Measurements from ENCODE around the gene TBC1D13.
A peak's percentile ranks its signal among the peaks of the same experiment; 100 is the strongest.
"Not testable (repeated sequence)": the region's sequence is repeated elsewhere in the genome, so short reads cannot be mapped to it uniquely, and the experiment has no call there.

The TBC1D13 gene

DNA sequence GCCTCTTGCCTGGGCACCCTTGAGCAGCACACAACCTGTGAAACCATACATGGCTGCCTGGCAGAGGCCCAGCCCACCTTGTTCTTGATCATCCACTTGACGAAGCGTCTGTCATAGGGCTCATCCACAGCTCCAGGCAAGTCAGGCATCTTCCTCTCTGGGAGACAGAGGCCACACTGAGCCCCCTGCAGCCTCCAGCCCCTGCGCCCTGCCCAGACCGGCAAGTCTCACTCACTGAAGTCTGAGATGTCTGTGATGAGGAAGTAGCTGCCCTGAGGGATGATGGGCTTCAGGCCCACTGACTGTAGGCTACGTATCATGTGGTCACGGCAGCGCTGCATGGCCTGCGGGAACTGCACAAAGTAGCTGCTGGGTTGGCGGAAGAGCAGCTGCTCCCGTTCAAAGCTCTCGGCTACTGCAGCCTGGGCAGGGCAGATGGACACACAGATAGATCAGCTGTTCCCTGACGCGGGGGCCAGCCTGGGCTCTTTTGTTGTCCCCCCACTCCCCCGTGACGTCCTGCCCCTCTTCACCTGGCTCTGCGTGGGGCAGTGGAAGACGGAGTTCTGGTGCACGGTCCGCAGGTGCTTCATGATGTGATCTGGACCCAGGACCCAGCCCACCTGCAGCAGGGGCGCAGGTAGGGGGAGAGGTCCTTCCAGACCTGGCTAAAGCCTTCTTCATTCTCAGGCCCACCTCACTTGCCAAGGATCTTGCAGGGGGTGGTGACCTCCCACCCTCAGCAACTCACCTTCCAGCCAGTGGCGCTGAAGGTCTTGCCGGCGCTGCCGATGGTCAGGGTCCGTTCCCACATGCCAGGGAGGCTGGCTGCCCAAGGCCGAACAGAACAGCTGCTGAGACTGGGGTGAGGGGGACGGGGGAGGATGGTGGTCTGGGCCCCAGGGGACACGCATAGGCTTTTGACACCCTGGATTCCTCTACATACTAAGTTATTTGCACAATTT, 48.5 kb downstream of the TBC1D13 start:
- no peak overlapping the region for H3K4me3 Mint-ChIP-seq
- H3K27me3 Mint-ChIP-seq = no peaks in the 10 kb centered on the region
- no peaks in the 10 kb centered on the region for H3K4me1 Mint-ChIP-seq
- ATAC-seq (replicated peaks) = no peak
- no peak overlapping the region for H3K27ac Mint-ChIP-seq
- peaks cover 31 to 49% of the 10 kb centered on the region in 2 donors for H3K36me3 Mint-ChIP-seq
- H3K9me3 Mint-ChIP-seq = no peaks in the 10 kb centered on the region
- no peak for DNase-seq

GRCh38 chr9:128836509-128837145, 49.6 kb downstream of the TBC1D13 start:
- Mint-ChIP-seq H3K4me3 (no peak overlapping the region), H3K27me3 (no peaks in the 10 kb centered on the region), H3K36me3 (peaks cover 31 to 49% of the 10 kb centered on the region in 2 donors), H3K4me1 (no peaks in the 10 kb centered on the region), H3K27ac (no peak overlapping the region), H3K9me3 (no peaks in the 10 kb centered on the region)
- ATAC-seq (replicated peaks) (no peak), DNase-seq (no peak)

- ATAC-seq (replicated peaks) (no peak), DNase-seq (no peak)
- Mint-ChIP-seq H3K27ac (no peak overlapping the region), H3K36me3 (peaks cover 30 to 47% of the 10 kb centered on the region in 2 donors), H3K4me1 (peaks cover 0 to 3% of the 10 kb centered on the region in 2 donors), H3K9me3 (no peaks in the 10 kb centered on the region), H3K27me3 (no peaks in the 10 kb centered on the region), H3K4me3 (no peak overlapping the region)
These were observed 51.3 kb downstream of the TBC1D13 start for GRCh38 chr9:128838338-128838737.

DNA sequence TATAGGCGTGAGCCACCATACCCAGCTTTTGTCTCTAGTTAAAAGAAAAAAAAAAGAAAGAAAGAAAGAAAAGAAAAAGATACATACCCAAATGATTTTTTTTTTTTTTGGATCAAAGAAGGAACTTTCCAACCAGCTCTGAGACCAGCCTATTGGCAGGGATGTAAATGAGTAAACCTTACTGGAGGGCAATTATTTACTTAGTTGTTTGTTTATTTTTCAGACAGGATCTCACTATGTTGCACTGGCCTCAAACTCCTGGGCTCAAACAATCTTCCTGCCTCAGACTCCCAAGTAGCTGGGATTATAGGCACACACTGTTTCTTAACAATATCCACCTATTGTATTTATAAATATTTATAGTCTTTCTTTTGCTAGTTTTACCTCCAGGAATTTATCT, 53.5 kb downstream of the TBC1D13 start:
- ATAC-seq (replicated peaks) (no peak), DNase-seq (no peak)
- H3K4me1 Mint-ChIP-seq = peaks cover 0 to 5% of the 10 kb centered on the region in 2 donors
- no peak overlapping the region for H3K27ac Mint-ChIP-seq
- H3K4me3 Mint-ChIP-seq = no peak overlapping the region
- H3K36me3 Mint-ChIP-seq = peaks cover 21 to 33% of the 10 kb centered on the region in 2 donors
- H3K9me3 Mint-ChIP-seq = no peaks in the 10 kb centered on the region
- H3K27me3 Mint-ChIP-seq = no peaks in the 10 kb centered on the region

GRCh38 chr9:128841694-128842492, 54.8 kb downstream of the TBC1D13 start:
- Mint-ChIP-seq H3K36me3 (peaks cover 17 to 23% of the 10 kb centered on the region in 2 donors), H3K4me3 (no peak overlapping the region), H3K27me3 (no peaks in the 10 kb centered on the region), H3K4me1 (peaks cover 0 to 5% of the 10 kb centered on the region in 2 donors), H3K27ac (no peak overlapping the region), H3K9me3 (no peaks in the 10 kb centered on the region)
- ATAC-seq (replicated peaks) = peak; percentile 36 to 58
- no peak for DNase-seq

DNA sequence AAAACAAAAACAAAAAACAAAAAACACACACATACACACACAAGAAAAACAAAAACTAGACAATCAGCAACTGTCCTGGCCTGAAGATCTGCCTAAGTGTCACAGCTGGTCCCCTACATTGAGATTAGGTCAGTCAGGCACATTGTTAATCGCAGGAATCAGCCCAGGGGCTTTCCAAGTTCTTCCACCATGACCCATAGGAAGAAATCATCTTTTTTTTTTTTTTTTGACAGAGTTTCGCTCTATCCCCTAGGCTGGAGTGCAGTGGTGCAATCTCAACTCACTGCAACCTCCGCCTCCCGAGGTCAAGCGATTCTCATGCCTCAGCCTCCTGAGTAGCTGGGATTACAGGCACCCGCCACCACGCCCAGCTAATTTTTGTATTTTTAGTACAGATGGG, 56.1 kb downstream of the TBC1D13 start:
- peaks cover 20 to 26% of the 10 kb centered on the region in 2 donors for H3K36me3 Mint-ChIP-seq
- not testable (repeated sequence) for H3K4me3 Mint-ChIP-seq; H3K27ac Mint-ChIP-seq; DNase-seq; H3K27me3 Mint-ChIP-seq; H3K9me3 Mint-ChIP-seq; ATAC-seq (replicated peaks); H3K4me1 Mint-ChIP-seq

GRCh38 chr9:128845186-128845931, 58.3 kb downstream of the TBC1D13 start:
- no peaks in the 10 kb centered on the region for H3K27me3 Mint-ChIP-seq

GRCh38 chr9:128846680-128847030, 59.6 kb downstream of the TBC1D13 start:
- no peak for DNase-seq
- no peak overlapping the region for H3K27ac Mint-ChIP-seq
- H3K4me1 Mint-ChIP-seq = peaks cover 0 to 5% of the 10 kb centered on the region in 2 donors
- no peak for ATAC-seq (replicated peaks)
- no peaks in the 10 kb centered on the region for H3K27me3 Mint-ChIP-seq
- H3K9me3 Mint-ChIP-seq = peaks cover 7 to 13% of the 10 kb centered on the region in 2 donors
- peaks cover 31 to 41% of the 10 kb centered on the region in 2 donors for H3K36me3 Mint-ChIP-seq
- H3K4me3 Mint-ChIP-seq = no peak overlapping the region

More at GRCh38 chr9:128845186-128845931, 58.3 kb downstream of the TBC1D13 start:
- Mint-ChIP-seq H3K4me1 (peaks cover 0 to 5% of the 10 kb centered on the region in 2 donors), H3K27ac (no peak overlapping the region), H3K36me3 (peaks cover 18 to 28% of the 10 kb centered on the region in 2 donors), H3K9me3 (peaks cover 0 to under 1% of the 10 kb centered on the region in 2 donors), H3K4me3 (no peak overlapping the region)
- ATAC-seq (replicated peaks) = no peak
- DNase-seq = no peak

DNA sequence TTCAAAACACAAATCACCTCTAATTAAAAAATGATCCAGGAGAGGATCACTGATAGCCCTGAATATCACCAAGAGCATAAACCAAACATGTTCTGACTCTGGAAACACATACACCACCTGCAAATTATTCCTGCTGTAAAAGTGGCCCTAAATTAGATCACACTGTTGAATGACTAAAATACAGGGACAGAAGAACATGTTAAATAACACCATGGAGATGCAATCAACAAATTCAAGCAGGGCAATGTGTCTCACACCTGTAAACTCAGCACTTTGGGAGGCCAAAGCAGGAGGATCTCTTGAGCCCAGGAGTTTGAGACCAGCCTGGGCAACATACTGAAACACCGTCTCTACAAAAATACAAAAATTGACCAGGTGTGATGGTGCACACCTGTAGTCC, 60.8 kb downstream of the TBC1D13 start:
- H3K27me3 Mint-ChIP-seq = no peaks in the 10 kb centered on the region
- H3K36me3 Mint-ChIP-seq = peaks cover 25 to 35% of the 10 kb centered on the region in 2 donors
- peaks cover 0 to 2% of the 10 kb centered on the region in 2 donors for H3K4me1 Mint-ChIP-seq
- H3K4me3 Mint-ChIP-seq = no peak overlapping the region
- peaks cover 7 to 14% of the 10 kb centered on the region in 2 donors for H3K9me3 Mint-ChIP-seq
- H3K27ac Mint-ChIP-seq = no peak overlapping the region
- no peak for DNase-seq
- no peak for ATAC-seq (replicated peaks)

DNA sequence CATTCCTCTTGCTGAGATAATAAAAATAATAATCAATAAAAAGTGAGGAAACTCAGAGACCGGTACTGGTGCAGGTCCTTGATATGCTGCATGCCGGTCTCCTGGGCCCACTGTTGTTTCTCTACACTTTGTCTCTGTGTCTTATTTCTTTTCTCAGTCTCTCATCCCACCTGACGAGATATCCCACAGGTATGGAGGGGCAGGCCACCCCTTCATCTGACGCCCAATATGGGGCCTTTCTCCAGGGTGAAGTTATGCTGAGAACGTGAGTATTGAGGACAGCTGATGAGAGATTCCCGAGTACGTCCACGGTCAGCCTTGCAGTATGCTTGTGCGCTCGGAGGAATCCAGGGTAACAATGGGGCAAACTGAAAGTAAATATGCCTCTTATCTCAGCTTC, 64.0 kb downstream of the TBC1D13 start:
- not testable (repeated sequence) for H3K27me3 Mint-ChIP-seq; H3K4me1 Mint-ChIP-seq; DNase-seq; ATAC-seq (replicated peaks); H3K4me3 Mint-ChIP-seq
- Mint-ChIP-seq H3K27ac (peak overlapping the region; percentile 57), H3K9me3 (peaks cover 7 to 14% of the 10 kb centered on the region in 2 donors), H3K36me3 (peaks cover 23 to 29% of the 10 kb centered on the region in 2 donors)

- H3K27ac Mint-ChIP-seq; H3K4me3 Mint-ChIP-seq; ATAC-seq (replicated peaks); H3K27me3 Mint-ChIP-seq; DNase-seq; H3K4me1 Mint-ChIP-seq: not testable (repeated sequence)
- H3K36me3 Mint-ChIP-seq = peaks cover 23 to 29% of the 10 kb centered on the region in 2 donors
- peaks cover 7 to 14% of the 10 kb centered on the region in 2 donors for H3K9me3 Mint-ChIP-seq
These were observed 64.9 kb downstream of the TBC1D13 start for GRCh38 chr9:128851779-128852600.

DNA sequence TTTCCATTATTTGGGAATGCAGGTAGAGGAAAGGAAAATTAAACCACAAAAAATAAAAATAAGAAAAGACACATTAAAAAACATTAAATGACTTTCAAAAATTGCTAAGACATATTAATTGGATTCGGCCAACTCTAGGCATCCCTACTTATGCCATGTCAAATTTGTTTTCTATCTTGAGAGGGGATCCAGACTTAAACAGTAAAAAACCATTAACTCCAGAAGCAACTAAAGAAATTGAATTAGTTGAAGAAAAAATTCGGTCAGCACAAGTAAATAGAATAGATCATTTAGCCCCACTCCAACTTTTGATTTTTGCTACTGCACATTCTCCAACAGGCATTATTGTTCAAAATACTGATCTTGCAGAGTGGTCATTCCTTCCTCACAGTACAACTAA, 65.6 kb downstream of the TBC1D13 start:
- not testable (repeated sequence) for DNase-seq; H3K4me1 Mint-ChIP-seq; H3K4me3 Mint-ChIP-seq; H3K27ac Mint-ChIP-seq; ATAC-seq (replicated peaks); H3K27me3 Mint-ChIP-seq
- peaks cover 21 to 26% of the 10 kb centered on the region in 2 donors for H3K36me3 Mint-ChIP-seq
- peaks cover 7 to 14% of the 10 kb centered on the region in 2 donors for H3K9me3 Mint-ChIP-seq

GRCh38 chr9:128854454-128854853, 67.4 kb downstream of the TBC1D13 start:
- H3K4me1 Mint-ChIP-seq; H3K27me3 Mint-ChIP-seq; H3K27ac Mint-ChIP-seq; ATAC-seq (replicated peaks); H3K4me3 Mint-ChIP-seq; DNase-seq: not testable (repeated sequence)
- H3K36me3 Mint-ChIP-seq = peaks cover 16 to 18% of the 10 kb centered on the region in 2 donors
- H3K9me3 Mint-ChIP-seq = peaks cover 7 to 14% of the 10 kb centered on the region in 2 donors
